Transverse colon (tissue), 4 donors: Measurements from ENCODE around the gene CDK14. TPM values are rescaled to one million over a fixed set of nuclear protein-coding genes. Genes with fewer than 3 reads are reported as not detected.

Source experiments
- DNase-seq: peaks from one replicate; pipeline ENCODE4 v3.0.0-alpha.2; 2019
- H3K27ac ChIP-seq, 4 donors: fragments of 200-600 bp; sonication (generic); 2 replicates each; pipeline ENCODE4 v1.5.1; 2016 to 2018; ENCODE audit warnings: inconsistent platforms in 4 of 4
- H3K27me3 ChIP-seq: fragments of 200-600 bp; sonication (generic); 2 replicates; pipeline ENCODE4 v1.5.1; 2017; ENCODE audit warnings: inconsistent platforms
- H3K36me3 ChIP-seq, 4 donors: fragments of 200-600 bp; sonication (generic); 2 replicates each; pipeline ENCODE4 v1.5.1; 2017 to 2019; ENCODE audit warnings: inconsistent platforms in 4 of 4
- H3K4me1 ChIP-seq, 4 donors: fragments of 200-600 bp; sonication (generic); 2 replicates each; pipeline ENCODE4 v1.5.1; 2017 to 2020; ENCODE audit warnings: inconsistent platforms in 4 of 4
- H3K4me3 ChIP-seq, 4 donors: fragments of 200-600 bp; sonication (generic); 1 replicate in 1 of 4; 2 replicates in 3 of 4; pipeline versions ENCODE4 v1.5.1 to v1.6.1; 2017 to 2019; ENCODE audit warnings: inconsistent platforms in 4 of 4
- H3K9me3 ChIP-seq, 2 donors: fragments of 200-600 bp; sonication (generic); 2 replicates each; pipeline ENCODE4 v1.5.1; 2017 to 2019; ENCODE audit warnings: inconsistent platforms in 2 of 2
- CTCF ChIP-seq, 5 experiments: fragments of 200-600 bp in 3 of 5; fragments of 450-650 bp in 2 of 5; sonication (generic) in 3 of 5; IDR thresholded peaks; 1 replicate in 2 of 5; 2 replicates in 3 of 5; pipeline ENCODE4 v1.5.1; 2016 to 2017; ENCODE audit warnings: antibody characterized with exemption in 5 of 5, inconsistent platforms in 3 of 5, mild to moderate bottlenecking in 2 of 5, moderate library complexity in 1 of 5
- EP300 ChIP-seq: sonication (generic); formaldehyde crosslinking; IDR thresholded peaks from one replicate; pipeline ENCODE4 v1.6.1; 2017; ENCODE audit warnings: antibody characterized with exemption, low read depth
- POLR2A ChIP-seq: fragments of 450-650 bp; IDR thresholded peaks from one replicate; pipeline ENCODE4 v1.6.1; 2016; ENCODE audit warnings: antibody characterized with exemption, mild to moderate bottlenecking, moderate library complexity
- POLR2AphosphoS5 ChIP-seq, 3 donors: sonication (generic); formaldehyde crosslinking; IDR thresholded peaks; one replicate each; pipeline ENCODE4 v1.6.1; 2016; ENCODE audit warnings: antibody characterized with exemption in 3 of 3
- WGBS, 2 donors: methylation state at CpG; one replicate each; pipeline ENCODE4 v1.1.5; 2018; ENCODE audit warnings: low coverage in 1 of 2; 5-methylcytosine and 5-hydroxymethylcytosine counted together
- in situ Hi-C, 4 donors: fragments of 200-750 bp; cut with MboI; loops; one replicate each; pipeline versions ENCODE4 v1.15.0 to v1.15.1; 2017; ENCODE audit warnings: low sequenced_read_pairs in 3 of 4, low pct_ligation_motif_present in 1 of 4, low pct_unique_long_range_greater_than_20kb in 1 of 4
- intact Hi-C: fragments of 100-400 bp; cut with DNase I; formaldehyde crosslinking; loops from one replicate; pipeline ENCODE4 v1.15.1; 2023; ENCODE audit warnings: low total_unique reads
- total RNA-seq, 4 donors: library from RNA; depleted of rRNA; stranded (reverse); fragments of >200 nt; gene quantifications; one replicate each; pipeline ENCODE4 v1.1.0, GENCODE V29; 2016

The CDK14 gene
- total RNA-seq, 4 donors from 2014 or later, result 0.40 to 15.4 (median 4.8) TPM

- H3K9me3 ChIP-seq, result no peaks in the 10 kb centered on the region
- peaks cover 0 to 22% (median 7%) of the 10 kb centered on the region in 4 donors for H3K4me1 ChIP-seq
- WGBS, 2 donors, result 58 to 62% methylated on average over 4 of the region's 4 CpGs
- TF ChIP-seq POLR2A (no peak), POLR2AphosphoS5 (IDR thresholded peaks at IDR 0.05) (no peak), CTCF (IDR thresholded peaks at IDR 0.05) (no peak), EP300 (no peak)
- H3K27me3 ChIP-seq, result peaks cover 19% of the 10 kb centered on the region
- DNase-seq, result no peak
- H3K27ac ChIP-seq, result no peak overlapping the region
- H3K4me3 ChIP-seq, result no peak overlapping the region
- intact Hi-C loops (no loop called here), in situ Hi-C loops (loop anchor here in 1 of 4 donors (25.0 kb wide), 1 partner anchor 437 kb away; no protein-coding TSS in a partner anchor)
- no peaks in the 10 kb centered on the region for H3K36me3 ChIP-seq
These were observed 3.9 kb downstream of the CDK14 start for GRCh38 chr7:90599892-90600555.

GRCh38 chr7:90602303-90602702 is 6.2 kb downstream of the CDK14 start:
- H3K27me3 ChIP-seq, result peaks cover 10% of the 10 kb centered on the region
- TF ChIP-seq CTCF (IDR thresholded peaks at IDR 0.05), result no peak
- no peak for DNase-seq
- 83 to 91% methylated on average over 1 of the region's 1 CpG for WGBS, 2 donors
- no peaks in the 10 kb centered on the region for H3K36me3 ChIP-seq
- in situ Hi-C loops, result no loop called here
- H3K27ac ChIP-seq, result no peak overlapping the region
- no peak overlapping the region for H3K4me3 ChIP-seq
- H3K4me1 ChIP-seq, result peaks cover 0 to 8% (median under 1%) of the 10 kb centered on the region in 4 donors
- H3K9me3 ChIP-seq, result no peaks in the 10 kb centered on the region
- intact Hi-C loops, result no loop called here

- Histone ChIP-seq H3K36me3 (no peaks in the 10 kb centered on the region), H3K27ac (no peak overlapping the region), H3K27me3 (no peaks in the 10 kb centered on the region), H3K9me3 (no peaks in the 10 kb centered on the region), H3K4me3 (no peak overlapping the region), H3K4me1 (no peaks in the 10 kb centered on the region)
- intact Hi-C loops (no loop called here), in situ Hi-C loops (no loop called here)
- TF ChIP-seq POLR2AphosphoS5 (IDR thresholded peaks at IDR 0.05), result no peak
- TF ChIP-seq CTCF (IDR thresholded peaks at IDR 0.05), result no peak
- no peak for TF ChIP-seq POLR2A
- TF ChIP-seq EP300, result no peak
- WGBS, 2 donors, result 88 to 100% methylated on average over 1 of the region's 1 CpG
- no peak for DNase-seq
These were observed 7.2 kb downstream of the CDK14 start for GRCh38 chr7:90603346-90603745.

- TF ChIP-seq POLR2AphosphoS5 (IDR thresholded peaks at IDR 0.05) (no peak), POLR2A (no peak), CTCF (IDR thresholded peaks at IDR 0.05) (no peak), EP300 (no peak)
- no peak for DNase-seq
- no peaks in the 10 kb centered on the region for H3K4me1 ChIP-seq
- no peaks in the 10 kb centered on the region for H3K27me3 ChIP-seq
- intact Hi-C loops (no loop called here), in situ Hi-C loops (no loop called here)
- no peaks in the 10 kb centered on the region for H3K36me3 ChIP-seq
- H3K9me3 ChIP-seq, result no peaks in the 10 kb centered on the region
- no peak overlapping the region for H3K4me3 ChIP-seq
- H3K27ac ChIP-seq, result no peak overlapping the region
- 91 to 92% methylated on average over 4 to 5 of the region's 5 CpGs for WGBS, 2 donors
These were observed 8.3 kb downstream of the CDK14 start for GRCh38 chr7:90604383-90604782.
